GM08714 (cell line): ENCODE data around the gene CCL17.
"Not testable (repeated sequence)": the region's sequence is repeated elsewhere in the genome, so short reads cannot be mapped to it uniquely, and the experiment has no call there.

ENCODE experiments used
- H3K4me3 ChIP-seq: fragments of 200-500 bp; sonication (Bioruptor generic); 2 replicates; pipeline ENCODE4 v1.5.1; 2014; ENCODE audit warnings: mild to moderate bottlenecking, low read length, inconsistent platforms
- ZNF274 ChIP-seq: IDR thresholded peaks from 2 replicates; pipeline ENCODE4 v1.6.1; 2012; ENCODE audit warnings: mild to moderate bottlenecking, low read depth, low read length

The CCL17 gene

DNA sequence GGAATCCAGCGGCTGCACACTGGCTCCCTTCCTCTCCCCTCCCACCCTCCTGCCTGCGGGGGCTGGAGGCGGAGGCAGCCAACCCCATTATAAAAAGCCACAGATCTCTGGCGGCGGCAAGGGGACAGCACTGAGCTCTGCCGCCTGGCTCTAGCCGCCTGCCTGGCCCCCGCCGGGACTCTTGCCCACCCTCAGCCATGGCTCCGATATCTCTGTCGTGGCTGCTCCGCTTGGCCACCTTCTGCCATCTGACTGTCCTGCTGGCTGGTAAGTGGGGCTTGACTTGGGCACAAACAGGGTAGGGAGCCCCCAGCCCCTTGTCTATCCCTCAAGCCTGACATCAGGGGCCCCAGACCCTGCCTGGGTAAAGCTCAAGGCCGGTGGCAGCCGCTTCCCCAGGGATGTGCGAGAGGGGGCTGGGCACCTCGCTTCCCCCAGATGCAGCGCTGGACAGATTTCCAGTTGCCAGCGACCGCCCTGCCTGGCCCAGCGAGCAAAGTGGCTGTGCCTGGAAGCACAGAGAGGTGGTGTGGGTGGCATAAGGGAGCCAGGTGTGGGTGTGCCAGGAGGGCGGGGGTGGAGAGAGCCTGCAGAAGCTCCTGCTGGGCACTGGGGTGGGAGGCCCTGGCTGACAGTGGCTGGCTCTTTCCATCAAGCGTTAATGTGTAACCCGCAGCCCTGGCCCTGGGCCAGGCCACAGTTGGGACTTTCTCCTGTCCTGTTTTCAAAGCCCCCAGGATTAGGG is 32.0 kb upstream of the CCL17 start, which contains the start of gene CX3CL1:
TSS of gene CX3CL1 (plus strand) at position 119 of the 745 bp plus-strand sequence. CDS start at position 198, 79 bp downstream.
- no peak within 1 kb of the TSS for H3K4me3 ChIP-seq
- TF ChIP-seq ZNF274, result no peak

- no peak for TF ChIP-seq ZNF274
- no peak overlapping the region for H3K4me3 ChIP-seq
Observed at GRCh38 chr16:57373117-57373947, 31.2 kb upstream of the CCL17 start.

DNA sequence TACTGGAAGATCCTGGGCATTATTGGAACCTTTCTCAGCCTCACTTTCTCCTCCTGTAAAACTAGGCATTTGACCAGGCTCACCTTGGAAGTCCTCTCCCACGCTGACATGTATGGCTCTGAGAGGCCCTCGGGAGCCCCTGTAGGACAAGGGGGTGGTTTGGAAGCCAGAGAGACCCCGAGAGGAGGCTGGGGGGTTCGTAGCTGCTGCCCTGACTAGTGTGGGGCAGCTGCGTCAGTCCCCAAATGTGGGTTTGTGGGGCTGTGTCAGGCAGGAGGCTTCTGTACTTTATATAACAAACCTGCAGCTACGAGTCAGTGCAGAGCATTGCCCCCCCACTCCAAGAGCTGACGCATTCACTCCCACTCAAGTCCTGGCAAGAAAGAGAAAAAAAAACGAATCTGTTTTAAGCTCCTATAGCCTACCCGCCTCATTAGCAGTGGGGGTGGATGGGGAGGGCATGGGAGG is 30.5 kb upstream of the CCL17 start:
- H3K4me3 ChIP-seq, result no peak overlapping the region
- no peak for TF ChIP-seq ZNF274

GRCh38 chr16:57374925-57375465 is 29.6 kb upstream of the CCL17 start:
- not testable (repeated sequence) for H3K4me3 ChIP-seq

GRCh38 chr16:57376313-57376818 is 28.2 kb upstream of the CCL17 start:
- TF ChIP-seq ZNF274, result no peak

DNA sequence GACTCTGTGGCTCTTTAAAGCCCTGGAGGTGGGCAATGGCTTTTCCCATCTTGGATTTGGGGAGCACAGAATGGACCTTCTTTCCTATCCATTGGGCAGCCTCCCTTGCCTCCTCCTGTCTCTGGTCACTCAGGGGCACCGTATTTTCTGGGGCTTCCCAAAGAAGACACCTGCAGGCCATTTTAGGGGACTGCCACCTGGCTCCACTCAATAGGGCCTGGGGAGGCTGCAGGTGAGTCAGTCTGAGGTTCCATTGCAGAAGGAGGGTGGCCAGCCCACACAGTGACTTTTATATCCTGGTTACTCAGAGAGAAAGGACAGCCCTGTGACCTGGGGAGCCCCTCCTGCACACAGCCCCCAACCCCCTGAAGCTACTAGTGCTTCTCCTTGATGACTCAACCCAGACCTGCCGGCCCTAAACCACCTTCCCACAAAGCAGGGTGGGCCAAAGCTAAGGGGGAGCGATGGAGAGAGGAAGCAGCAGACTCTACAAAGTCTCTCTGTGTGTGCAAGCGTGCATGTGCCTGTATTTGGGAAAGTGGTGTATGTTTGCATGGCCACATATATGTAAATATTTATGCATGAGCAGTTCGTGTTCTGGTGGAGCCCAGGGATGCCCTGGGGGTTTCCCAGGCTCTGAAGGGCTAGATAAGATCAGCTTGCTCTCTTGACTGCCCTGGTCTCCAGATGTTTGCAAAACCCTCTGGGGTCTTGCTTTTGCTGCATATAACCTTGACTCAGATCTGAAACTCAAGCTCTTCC is 27.3 kb upstream of the CCL17 start:
- H3K4me3 ChIP-seq, result no peak overlapping the region
- TF ChIP-seq ZNF274, result no peak

More at GRCh38 chr16:57376313-57376818, 28.2 kb upstream of the CCL17 start:
- H3K4me3 ChIP-seq, result no peak overlapping the region

DNA sequence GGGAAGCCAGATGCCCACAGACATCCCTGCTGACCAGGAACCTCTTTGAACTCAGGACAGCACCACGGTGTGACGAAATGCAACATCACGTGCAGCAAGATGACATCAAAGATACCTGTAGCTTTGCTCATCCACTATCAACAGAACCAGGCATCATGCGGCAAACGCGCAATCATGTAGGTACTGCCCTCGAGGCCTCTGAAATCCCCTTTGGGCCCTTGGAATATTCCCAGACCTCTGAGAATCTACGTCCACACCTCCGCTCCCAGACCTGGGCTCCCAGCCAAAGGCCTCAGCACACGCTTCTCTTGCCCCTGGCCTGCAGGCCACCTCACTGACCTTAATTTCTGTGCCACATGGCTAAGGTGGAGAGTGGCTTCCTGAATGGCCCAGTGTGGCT is 25.0 kb upstream of the CCL17 start:
- H3K4me3 ChIP-seq, result no peak overlapping the region
- no peak for TF ChIP-seq ZNF274

GRCh38 chr16:57380671-57381462 is 23.7 kb upstream of the CCL17 start:
- no peak overlapping the region for H3K4me3 ChIP-seq
- TF ChIP-seq ZNF274, result no peak

GRCh38 chr16:57381791-57382534 is 22.6 kb upstream of the CCL17 start:
- TF ChIP-seq ZNF274, result no peak
- H3K4me3 ChIP-seq, result no peak overlapping the region

GRCh38 chr16:57382535-57383275 is 21.9 kb upstream of the CCL17 start:
- no peak for TF ChIP-seq ZNF274
- H3K4me3 ChIP-seq, result no peak overlapping the region

GRCh38 chr16:57383276-57384247 is 21.0 kb upstream of the CCL17 start:
- H3K4me3 ChIP-seq, result no peak overlapping the region
- TF ChIP-seq ZNF274, result no peak
